OCI-LY7 (cell line): ENCODE data around the gene GPR183.

Experiments used
- CTCF ChIP-seq: fragments of 200-600 bp; sonication (generic); conservative IDR thresholded peaks from 2 replicates; pipeline ENCODE4 v1.5.1; 2014; ENCODE audit warnings: mild to moderate bottlenecking, antibody characterized with exemption, low read length, moderate library complexity, mixed read lengths
- EZH2phosphoT487 ChIP-seq: fragments of 200-600 bp; sonication (generic); IDR thresholded peaks from 2 replicates; pipeline ENCODE4 v1.6.1; 2018; ENCODE audit warnings: low read depth, borderline replicate concordance, mild to moderate bottlenecking, mixed run types, antibody characterized with exemption, low read length, moderate library complexity, mixed read lengths

GRCh38 chr13:99351772-99352171 is 44.6 kb upstream of the GPR183 start:
- TF ChIP-seq CTCF (no peak), EZH2phosphoT487 (no peak)
